H9 (cell line): ENCODE results near the gene SCGB1D1. TPM values are rescaled to one million over a fixed set of nuclear protein-coding genes. Genes with fewer than 3 reads are reported as not detected.
"Not testable (repeated sequence)": the region's sequence is repeated elsewhere in the genome, so short reads cannot be mapped to it uniquely, and the experiment has no call there.

Experiments used
- DNase-seq: peaks from one replicate; pipeline ENCODE4 v3.0.0-alpha.2; 2017
- H2AFZ ChIP-seq: one replicate; pipeline ENCODE4 v1.6.1; 2013; ENCODE audit warnings: mild to moderate bottlenecking, low read length, control low read depth, moderate library complexity
- H2AK5ac ChIP-seq: 2 replicates; pipeline ENCODE4 v1.6.1; 2013; ENCODE audit warnings: low read length, control low read depth, mixed read lengths; ENCODE audit not compliant: insufficient read length
- H2BK120ac ChIP-seq: one replicate; pipeline ENCODE4 v1.6.1; 2013; ENCODE audit warnings: low read depth, mild to moderate bottlenecking, low read length, control low read depth, inconsistent platforms; ENCODE audit not compliant: poor library complexity, severe bottlenecking
- H2BK12ac ChIP-seq: 2 replicates; pipeline ENCODE4 v1.6.1; 2013; ENCODE audit warnings: low read length, control low read depth, mixed read lengths, low read depth; ENCODE audit not compliant: insufficient read length
- H2BK15ac ChIP-seq: 2 replicates; pipeline ENCODE4 v1.6.1; 2013; ENCODE audit warnings: low read depth, low read length, control low read depth
- H2BK20ac ChIP-seq: one replicate; pipeline ENCODE4 v1.6.1; 2013; ENCODE audit warnings: low read depth, mild to moderate bottlenecking, low read length, control low read depth, inconsistent platforms; ENCODE audit not compliant: poor library complexity, severe bottlenecking
- H2BK5ac ChIP-seq: 2 replicates; pipeline ENCODE4 v1.6.1; 2013; ENCODE audit warnings: low read length, control low read depth, mixed read lengths; ENCODE audit not compliant: insufficient read length
- H3K14ac ChIP-seq: 2 replicates; pipeline ENCODE4 v1.6.1; 2013; ENCODE audit warnings: low read length, control low read depth; ENCODE audit not compliant: insufficient read depth
- H3K18ac ChIP-seq: 2 replicates; pipeline ENCODE4 v1.6.1; 2013; ENCODE audit warnings: low read depth, mild to moderate bottlenecking, mixed read lengths, low read length, control low read depth; ENCODE audit not compliant: insufficient read length
- H3K23ac ChIP-seq: 2 replicates; pipeline ENCODE4 v1.6.1; 2013; ENCODE audit warnings: low read length, control low read depth, mixed read lengths, low read depth; ENCODE audit not compliant: insufficient read length
- H3K23me2 ChIP-seq: 2 replicates; pipeline ENCODE4 v1.6.1; 2013; ENCODE audit warnings: low read depth, mild to moderate bottlenecking, mixed read lengths, low read length, control low read depth; ENCODE audit not compliant: insufficient read length, poor library complexity, severe bottlenecking
- H3K27ac ChIP-seq: 2 replicates; pipeline ENCODE4 v1.5.1; 2013; ENCODE audit warnings: low read length, control low read depth, mixed read lengths, low read depth; ENCODE audit not compliant: insufficient read length
- H3K27me3 ChIP-seq: 2 replicates; pipeline ENCODE4 v1.6.1; 2013; ENCODE audit warnings: low read length, control low read depth, inconsistent platforms; ENCODE audit not compliant: insufficient read depth
- H3K4ac ChIP-seq: 2 replicates; pipeline ENCODE4 v1.6.1; 2013; ENCODE audit warnings: low read depth, mild to moderate bottlenecking, control low read depth, inconsistent platforms, low read length, moderate library complexity
- H3K4me1 ChIP-seq: 2 replicates; pipeline ENCODE4 v1.6.1; 2013; ENCODE audit warnings: low read length, control low read depth, inconsistent platforms; ENCODE audit not compliant: insufficient read depth
- H3K4me2 ChIP-seq: 2 replicates; pipeline ENCODE4 v1.6.1; 2013; ENCODE audit warnings: low read length, control low read depth, mixed read lengths; ENCODE audit not compliant: insufficient read length, insufficient read depth
- H3K56ac ChIP-seq: 2 replicates; pipeline ENCODE4 v1.6.1; 2013; ENCODE audit warnings: low read depth, mild to moderate bottlenecking, mixed read lengths, low read length, control low read depth; ENCODE audit not compliant: insufficient read length
- H3K79me1 ChIP-seq: 2 replicates; pipeline ENCODE4 v1.6.1; 2013; ENCODE audit warnings: low read depth, mild to moderate bottlenecking, moderate library complexity, low read length, control low read depth, inconsistent platforms; ENCODE audit not compliant: insufficient read depth, poor library complexity, severe bottlenecking
- H3K79me2 ChIP-seq: 2 replicates; pipeline ENCODE4 v1.6.1; 2013; ENCODE audit warnings: low read length, control low read depth, inconsistent platforms; ENCODE audit not compliant: insufficient read depth
- H3K9ac ChIP-seq: 2 replicates; pipeline ENCODE4 v1.6.1; 2013; ENCODE audit warnings: low read length, control low read depth, mixed read lengths; ENCODE audit not compliant: insufficient read length; ENCODE audit errors: extremely low read depth
- H3K9me3 ChIP-seq: one replicate; pipeline ENCODE4 v1.6.1; 2013; ENCODE audit warnings: low read depth, low read length, inconsistent platforms; ENCODE audit not compliant: control insufficient read depth
- H3T11ph ChIP-seq: one replicate; pipeline ENCODE4 v1.6.1; 2013; ENCODE audit warnings: mild to moderate bottlenecking, low read length, control low read depth, inconsistent platforms
- H4K20me1 ChIP-seq: one replicate; pipeline ENCODE4 v1.6.1; 2013; ENCODE audit not compliant: control insufficient read depth, insufficient read length, insufficient read depth
- H4K5ac ChIP-seq: 2 replicates; pipeline ENCODE4 v1.6.1; 2013; ENCODE audit warnings: low read depth, mild to moderate bottlenecking, mixed read lengths, low read length, control low read depth; ENCODE audit not compliant: insufficient read length
- H4K8ac ChIP-seq: replicated peaks from 2 replicates; pipeline ENCODE4 v1.6.1; 2013; ENCODE audit warnings: low read length, control low read depth, mixed read lengths, low read depth; ENCODE audit not compliant: insufficient read length
- H4K91ac ChIP-seq: 2 replicates; pipeline ENCODE4 v1.6.1; 2013; ENCODE audit warnings: low read depth, mild to moderate bottlenecking, moderate library complexity, mixed read lengths, low read length, control low read depth; ENCODE audit not compliant: insufficient read length
- H3K27ac Mint-ChIP-seq, 3 experiments: 2 replicates in 2 of 3; 3 replicates in 1 of 3; pipeline ENCODE4 v1.8.0; 2020 to 2021; ENCODE audit warnings: mixed read lengths in 3 of 3, mild to moderate bottlenecking in 1 of 3, moderate library complexity in 1 of 3
- H3K27me3 Mint-ChIP-seq: 2 replicates; pipeline ENCODE4 v1.8.0; 2021; ENCODE audit warnings: low read depth, mild to moderate bottlenecking, moderate library complexity, mixed read lengths
- H3K36me3 Mint-ChIP-seq, 3 experiments: 2 replicates in 2 of 3; 3 replicates in 1 of 3; pipeline ENCODE4 v1.8.0; 2020 to 2021; ENCODE audit warnings: low read depth in 3 of 3, mixed read lengths in 3 of 3; ENCODE audit not compliant: insufficient read depth in 1 of 3
- H3K4me1 Mint-ChIP-seq, 2 experiments: 2 replicates each; pipeline ENCODE4 v1.8.0; 2020; ENCODE audit warnings: mixed read lengths in 2 of 2
- H3K4me3 Mint-ChIP-seq, 2 experiments: 2 replicates in 1 of 2; 3 replicates in 1 of 2; pipeline ENCODE4 v1.8.0; 2020 to 2021; ENCODE audit warnings: mild to moderate bottlenecking in 2 of 2, mixed read lengths in 2 of 2, moderate library complexity in 1 of 2
- H3K9me3 Mint-ChIP-seq, 2 experiments: 2 replicates in 1 of 2; 3 replicates in 1 of 2; pipeline ENCODE4 v1.8.0; 2020; ENCODE audit warnings: mild to moderate bottlenecking in 2 of 2, mixed read lengths in 2 of 2, moderate library complexity in 1 of 2
- WGBS: extraction: QIAGEN DNeasy Blood & Tissue Kit; methylation state at CpG from one replicate; pipeline ENCODE4 v1.1.7; 2013; ENCODE audit warnings: missing lambda C conversion rate, low lambda C conversion rate, mixed read lengths; ENCODE audit not compliant: insufficient read length; ENCODE audit errors: extremely low coverage; 5-methylcytosine and 5-hydroxymethylcytosine counted together
- total RNA-seq: library from RNA; stranded (reverse); gene quantifications from 2 replicates; pipeline ENCODE4 v1.2.1, GENCODE V29; 2021
- TF ChIP-seq, protein P1 (sequence below): fragments of 200-600 bp; sonication (generic); conservative IDR thresholded peaks from 3 replicates; pipeline ENCODE4 v1.8.0; 2021; ENCODE audit warnings: antibody characterized with exemption, mild to moderate bottlenecking

SCGB1D1 gene
- total RNA-seq, 1 experiment from 2014 or later: not detected

- Mint-ChIP-seq H3K27me3 (peaks cover 2% of the 10 kb centered on the region), H3K4me1 (peaks cover 25 to 26% of the 10 kb centered on the region in 2 experiments), H3K36me3 (no peaks in the 10 kb centered on the region), H3K4me3 (no peak overlapping the region; a peak in 1 of 5 replicates), H3K9me3 (no peaks in the 10 kb centered on the region; a peak in 1 of 5 replicates), H3K27ac (no peak overlapping the region)
- H3K9ac ChIP-seq: no peak overlapping the region
- H2BK20ac ChIP-seq: no peak overlapping the region
- H3K56ac ChIP-seq: no peak overlapping the region
- H3K27me3 ChIP-seq: no peaks in the 10 kb centered on the region
- no peaks in the 10 kb centered on the region for H3K79me2 ChIP-seq
- H4K20me1 ChIP-seq: no peaks in the 10 kb centered on the region
- no peak overlapping the region for H2BK12ac ChIP-seq
- TF ChIP-seq, protein P1, sequence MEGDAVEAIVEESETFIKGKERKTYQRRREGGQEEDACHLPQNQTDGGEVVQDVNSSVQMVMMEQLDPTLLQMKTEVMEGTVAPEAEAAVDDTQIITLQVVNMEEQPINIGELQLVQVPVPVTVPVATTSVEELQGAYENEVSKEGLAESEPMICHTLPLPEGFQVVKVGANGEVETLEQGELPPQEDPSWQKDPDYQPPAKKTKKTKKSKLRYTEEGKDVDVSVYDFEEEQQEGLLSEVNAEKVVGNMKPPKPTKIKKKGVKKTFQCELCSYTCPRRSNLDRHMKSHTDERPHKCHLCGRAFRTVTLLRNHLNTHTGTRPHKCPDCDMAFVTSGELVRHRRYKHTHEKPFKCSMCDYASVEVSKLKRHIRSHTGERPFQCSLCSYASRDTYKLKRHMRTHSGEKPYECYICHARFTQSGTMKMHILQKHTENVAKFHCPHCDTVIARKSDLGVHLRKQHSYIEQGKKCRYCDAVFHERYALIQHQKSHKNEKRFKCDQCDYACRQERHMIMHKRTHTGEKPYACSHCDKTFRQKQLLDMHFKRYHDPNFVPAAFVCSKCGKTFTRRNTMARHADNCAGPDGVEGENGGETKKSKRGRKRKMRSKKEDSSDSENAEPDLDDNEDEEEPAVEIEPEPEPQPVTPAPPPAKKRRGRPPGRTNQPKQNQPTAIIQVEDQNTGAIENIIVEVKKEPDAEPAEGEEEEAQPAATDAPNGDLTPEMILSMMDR: peak; percentile 40; the same call in 2 of the 3 replicates
- no peak overlapping the region for H2BK120ac ChIP-seq
- H3T11ph ChIP-seq: no peak overlapping the region
- no CpG with 5 or more reads among the region's 7 CpGs for WGBS
- no peak overlapping the region for H3K4me2 ChIP-seq
- no peak overlapping the region for H2BK15ac ChIP-seq
- no peaks in the 10 kb centered on the region for H3K79me1 ChIP-seq
- H3K23ac ChIP-seq: no peak overlapping the region
- H3K18ac ChIP-seq: no peak overlapping the region
- no peak overlapping the region for H3K4ac ChIP-seq
- no peak overlapping the region for H2AFZ ChIP-seq
- H3K4me1 ChIP-seq: no peaks in the 10 kb centered on the region
- no peak overlapping the region for H4K91ac ChIP-seq
- H3K23me2 ChIP-seq: no peaks in the 10 kb centered on the region
- no peak overlapping the region for H3K27ac ChIP-seq
- H2AK5ac ChIP-seq: no peak overlapping the region
- no peak overlapping the region for H4K8ac ChIP-seq
- H2BK5ac ChIP-seq: no peak overlapping the region
- no peaks in the 10 kb centered on the region for H3K9me3 ChIP-seq
- DNase-seq: no peak
- H3K14ac ChIP-seq: no peak overlapping the region
- no peak overlapping the region for H4K5ac ChIP-seq
These were observed 5.9 kb downstream of the SCGB1D1 start for GRCh38 chr11:62195945-62196344.

GRCh38 chr11:62197400-62197799, 7.4 kb downstream of the SCGB1D1 start:
- not testable (repeated sequence) for H3K9me3 Mint-ChIP-seq, H4K8ac ChIP-seq, H3K27ac Mint-ChIP-seq, H2BK120ac ChIP-seq, H3K4me2 ChIP-seq, H2AFZ ChIP-seq, H3K4me1 ChIP-seq, H3T11ph ChIP-seq, H2BK12ac ChIP-seq, H3K9ac ChIP-seq, H3K4ac ChIP-seq, H4K5ac ChIP-seq, H2BK20ac ChIP-seq, H3K79me1 ChIP-seq, H2BK15ac ChIP-seq, H3K23me2 ChIP-seq, H4K20me1 ChIP-seq, H4K91ac ChIP-seq, DNase-seq, H2BK5ac ChIP-seq, H3K23ac ChIP-seq, H3K27me3 Mint-ChIP-seq, H3K18ac ChIP-seq, H3K9me3 ChIP-seq, H3K27ac ChIP-seq, H3K56ac ChIP-seq, H3K79me2 ChIP-seq, H3K4me3 Mint-ChIP-seq, H3K27me3 ChIP-seq, H3K36me3 Mint-ChIP-seq, H2AK5ac ChIP-seq, H3K14ac ChIP-seq
- H3K4me1 Mint-ChIP-seq: peaks cover 25 to 26% of the 10 kb centered on the region in 2 experiments
- no CpG with 5 or more reads among the region's 2 CpGs for WGBS
